ENCODE results near the gene SGIP1. TPM values are rescaled to one million over a fixed set of nuclear protein-coding genes. Genes with fewer than 3 reads are reported as not detected.

The SGIP1 gene
- total RNA-seq, 1 donor from 2014 or later = 16.0 TPM

- H3K4me1 Mint-ChIP-seq (ENCODE audit: low read depth) = no peaks in the 10 kb centered on the region
- H3K4me3 Mint-ChIP-seq (ENCODE audit: low read depth) = no peak overlapping the region
- no peak for DNase-seq (ENCODE audit: low spot score, unreplicated experiment)
- H3K9me3 Mint-ChIP-seq (ENCODE audit: low read depth) = peaks cover 6% of the 10 kb centered on the region
- no peak overlapping the region for H3K27ac Mint-ChIP-seq
- H3K27me3 Mint-ChIP-seq = peaks cover 8% of the 10 kb centered on the region
- H3K36me3 Mint-ChIP-seq (ENCODE audit: insufficient read depth) = no peaks in the 10 kb centered on the region
- no peak for TF ChIP-seq CTCF (IDR thresholded peaks at IDR 0.05; ENCODE audit: unreplicated experiment)
Measured at GRCh38 chr1:66758241-66758755, 224.3 kb downstream of the SGIP1 start.

- H3K4me3 Mint-ChIP-seq (ENCODE audit: low read depth) = no peak overlapping the region
- peaks cover 4% of the 10 kb centered on the region for H3K27me3 Mint-ChIP-seq
- H3K9me3 Mint-ChIP-seq (ENCODE audit: low read depth) = peaks cover 6% of the 10 kb centered on the region
- H3K36me3 Mint-ChIP-seq (ENCODE audit: insufficient read depth) = no peaks in the 10 kb centered on the region
- TF ChIP-seq CTCF (IDR thresholded peaks at IDR 0.05; ENCODE audit: unreplicated experiment) = no peak
- DNase-seq (ENCODE audit: low spot score, unreplicated experiment) = no peak
- no peak overlapping the region for H3K27ac Mint-ChIP-seq
- H3K4me1 Mint-ChIP-seq (ENCODE audit: low read depth) = no peaks in the 10 kb centered on the region
Measured at GRCh38 chr1:66760506-66760905, 226.6 kb downstream of the SGIP1 start.

GRCh38 chr1:66761221-66761620, 227.3 kb downstream of the SGIP1 start:
- Mint-ChIP-seq H3K27ac (no peak overlapping the region), H3K27me3 (peaks cover 4% of the 10 kb centered on the region), H3K36me3 (ENCODE audit: insufficient read depth) (no peaks in the 10 kb centered on the region), H3K4me3 (ENCODE audit: low read depth) (no peak overlapping the region), H3K4me1 (ENCODE audit: low read depth) (no peaks in the 10 kb centered on the region), H3K9me3 (ENCODE audit: low read depth) (peaks cover 6% of the 10 kb centered on the region)
- no peak for DNase-seq (ENCODE audit: low spot score, unreplicated experiment)
- TF ChIP-seq CTCF (IDR thresholded peaks at IDR 0.05; ENCODE audit: unreplicated experiment) = no peak

- TF ChIP-seq CTCF (IDR thresholded peaks at IDR 0.05; ENCODE audit: unreplicated experiment) = peak; percentile 75
- no peak for DNase-seq (ENCODE audit: low spot score, unreplicated experiment)
- H3K9me3 Mint-ChIP-seq (ENCODE audit: low read depth) = peaks cover 6% of the 10 kb centered on the region
- H3K27ac Mint-ChIP-seq = no peak overlapping the region
- no peaks in the 10 kb centered on the region for H3K27me3 Mint-ChIP-seq
- H3K36me3 Mint-ChIP-seq (ENCODE audit: insufficient read depth) = no peaks in the 10 kb centered on the region
- H3K4me3 Mint-ChIP-seq (ENCODE audit: low read depth) = no peak overlapping the region
- no peaks in the 10 kb centered on the region for H3K4me1 Mint-ChIP-seq (ENCODE audit: low read depth)
Measured at GRCh38 chr1:66764994-66765578, 231.1 kb downstream of the SGIP1 start.

- H3K36me3 Mint-ChIP-seq (ENCODE audit: insufficient read depth) = no peaks in the 10 kb centered on the region
- no peaks in the 10 kb centered on the region for H3K4me1 Mint-ChIP-seq (ENCODE audit: low read depth)
- peaks cover 3% of the 10 kb centered on the region for H3K9me3 Mint-ChIP-seq (ENCODE audit: low read depth)
- no peak overlapping the region for H3K27ac Mint-ChIP-seq
- H3K27me3 Mint-ChIP-seq = no peaks in the 10 kb centered on the region
- no peak for TF ChIP-seq CTCF (IDR thresholded peaks at IDR 0.05; ENCODE audit: unreplicated experiment)
- no peak overlapping the region for H3K4me3 Mint-ChIP-seq (ENCODE audit: low read depth)
- no peak for DNase-seq (ENCODE audit: low spot score, unreplicated experiment)
Measured at GRCh38 chr1:66767626-66768025, 233.7 kb downstream of the SGIP1 start.

Data from progenitor cell of endocrine pancreas (in vitro differentiated cells).